Ishikawa (cell line): ENCODE results near the gene GDF2.

Experiments
- CEBPB ChIP-seq: IDR thresholded peaks from 2 replicates; pipeline ENCODE4 v1.6.1; 2012
- CREB1 ChIP-seq: IDR thresholded peaks from 2 replicates; pipeline ENCODE4 v1.6.1; 2012; ENCODE audit warnings: low read depth
- EGR1 ChIP-seq: IDR thresholded peaks from 2 replicates; pipeline ENCODE4 v1.6.1; 2012
- EP300 ChIP-seq: IDR thresholded peaks from 2 replicates; pipeline ENCODE4 v1.6.1; 2012; ENCODE audit warnings: borderline replicate concordance
- FOXM1 ChIP-seq: IDR thresholded peaks from 2 replicates; pipeline ENCODE4 v1.6.1; 2012; ENCODE audit warnings: low read depth, borderline replicate concordance
- NFIC ChIP-seq: IDR thresholded peaks from 2 replicates; pipeline ENCODE4 v1.6.1; 2012
- RAD21 ChIP-seq: IDR thresholded peaks from 2 replicates; pipeline ENCODE4 v1.6.1; 2012; ENCODE audit warnings: low read depth
- REST ChIP-seq: IDR thresholded peaks from 2 replicates; pipeline ENCODE4 v1.6.1; 2012; ENCODE audit warnings: low read depth, mild to moderate bottlenecking
- TAF1 ChIP-seq: IDR thresholded peaks from 2 replicates; pipeline ENCODE4 v1.6.1; 2012; ENCODE audit warnings: low read depth, mild to moderate bottlenecking
- TCF12 ChIP-seq: IDR thresholded peaks from 2 replicates; pipeline ENCODE4 v1.6.1; 2012; ENCODE audit warnings: low read depth
- TEAD4 ChIP-seq: IDR thresholded peaks from 2 replicates; pipeline ENCODE4 v1.6.1; 2012
- YY1 ChIP-seq: IDR thresholded peaks from 2 replicates; pipeline ENCODE4 v1.6.1; 2012; ENCODE audit warnings: low read depth
- ZBTB7A ChIP-seq: IDR thresholded peaks from 2 replicates; pipeline ENCODE4 v1.6.1; 2012; ENCODE audit warnings: low read depth
- TF ChIP-seq, protein P1 (sequence below): IDR thresholded peaks from 2 replicates; pipeline ENCODE4 v1.6.1; 2012
- TF ChIP-seq, protein P2 (sequence below): IDR thresholded peaks from 2 replicates; pipeline ENCODE4 v1.6.1; 2012

The GDF2 gene

GRCh38 chr10:47367646-47368045, 45.4 kb downstream of the GDF2 start:
- TF ChIP-seq REST, result no peak
- TF ChIP-seq YY1, result no peak
- TF ChIP-seq ZBTB7A, result no peak
- TF ChIP-seq EGR1, result no peak
- TF ChIP-seq, protein P1, sequence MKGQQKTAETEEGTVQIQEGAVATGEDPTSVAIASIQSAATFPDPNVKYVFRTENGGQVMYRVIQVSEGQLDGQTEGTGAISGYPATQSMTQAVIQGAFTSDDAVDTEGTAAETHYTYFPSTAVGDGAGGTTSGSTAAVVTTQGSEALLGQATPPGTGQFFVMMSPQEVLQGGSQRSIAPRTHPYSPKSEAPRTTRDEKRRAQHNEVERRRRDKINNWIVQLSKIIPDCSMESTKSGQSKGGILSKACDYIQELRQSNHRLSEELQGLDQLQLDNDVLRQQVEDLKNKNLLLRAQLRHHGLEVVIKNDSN, result no peak
- TF ChIP-seq CEBPB, result no peak
- TF ChIP-seq NFIC, result no peak
- TF ChIP-seq RAD21, result no peak
- TF ChIP-seq TCF12, result no peak
- no peak for TF ChIP-seq FOXM1
- TF ChIP-seq, protein P2, sequence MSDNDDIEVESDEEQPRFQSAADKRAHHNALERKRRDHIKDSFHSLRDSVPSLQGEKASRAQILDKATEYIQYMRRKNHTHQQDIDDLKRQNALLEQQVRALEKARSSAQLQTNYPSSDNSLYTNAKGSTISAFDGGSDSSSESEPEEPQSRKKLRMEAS, result no peak
- no peak for TF ChIP-seq CREB1
- TF ChIP-seq TAF1, result no peak
- no peak for TF ChIP-seq EP300
- TF ChIP-seq TEAD4, result no peak

DNA sequence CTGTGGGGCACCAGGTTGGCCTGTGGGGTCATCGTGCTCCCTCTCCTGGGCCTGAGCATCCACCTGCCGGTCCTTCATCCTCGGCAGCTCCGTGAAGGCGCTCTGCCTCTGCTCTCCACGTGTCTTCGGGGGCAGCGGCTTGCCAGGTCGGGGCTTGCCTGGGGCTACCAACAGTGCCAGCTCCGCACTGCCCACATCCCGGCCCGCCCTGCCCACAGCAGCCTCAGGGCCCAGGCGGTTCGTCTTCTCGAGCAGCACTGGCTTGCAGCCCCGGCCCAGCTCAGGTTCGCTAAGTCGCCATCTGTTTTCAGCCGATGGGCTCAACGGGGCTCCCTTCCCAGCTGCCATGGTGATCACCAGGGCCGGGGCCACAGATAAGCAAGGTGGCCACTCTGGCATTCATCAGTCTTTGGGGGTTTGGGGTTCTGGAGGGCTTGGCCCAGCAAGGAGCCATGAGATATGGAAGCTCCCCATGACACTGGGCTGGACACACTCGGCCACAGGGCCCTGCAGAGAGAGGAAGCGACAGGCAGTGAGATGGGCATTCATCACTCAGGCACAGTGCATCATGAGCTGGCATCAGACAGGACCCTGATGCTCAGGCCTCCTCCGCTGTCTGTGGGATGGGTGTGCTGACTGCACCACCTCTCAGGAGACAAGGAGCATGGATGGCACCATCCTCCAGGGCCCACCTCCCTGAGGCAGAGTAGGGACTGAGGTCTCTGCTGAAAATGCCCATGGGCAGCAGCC, 46.4 kb downstream of the GDF2 start:
- no peak for TF ChIP-seq YY1
- no peak for TF ChIP-seq TCF12
- TF ChIP-seq REST, result no peak
- no peak for TF ChIP-seq ZBTB7A
- TF ChIP-seq TEAD4, result no peak
- TF ChIP-seq NFIC, result no peak
- TF ChIP-seq, protein P1, result no peak
- no peak for TF ChIP-seq CREB1
- TF ChIP-seq CEBPB, result no peak
- no peak for TF ChIP-seq EGR1
- TF ChIP-seq FOXM1, result no peak
- TF ChIP-seq, protein P2, result no peak
- TF ChIP-seq TAF1, result no peak
- TF ChIP-seq RAD21, result no peak

GRCh38 chr10:47369251-47369894, 47.1 kb downstream of the GDF2 start:
- TF ChIP-seq RAD21, result no peak
- TF ChIP-seq NFIC, result no peak

- TF ChIP-seq YY1 (no peak), EGR1 (no peak), RAD21 (no peak), EP300 (no peak), FOXM1 (no peak), REST (no peak), CREB1 (no peak), TEAD4 (no peak), TAF1 (no peak), CEBPB (no peak), ZBTB7A (no peak), TCF12 (no peak), NFIC (no peak)
- TF ChIP-seq, protein P2, result no peak
- TF ChIP-seq, protein P1, result no peak
These were observed 47.9 kb downstream of the GDF2 start for GRCh38 chr10:47370015-47370767.
